Adrenal gland (tissue), 12 donors: ENCODE measurements around the gene KRT80. TPM values are rescaled to one million over a fixed set of nuclear protein-coding genes. Genes with fewer than 3 reads are reported as not detected.

Source experiments
- DNase-seq, 7 donors: peaks; one replicate each; pipeline ENCODE4 v3.0.0-alpha.2; 2019 to 2020
- H3K27ac ChIP-seq, 5 donors: fragments of 200-600 bp; sonication (generic) in 4 of 5; 1 replicate in 3 of 5; 2 replicates in 2 of 5; pipeline versions ENCODE4 v1.5.1 to v1.8.0; 2016 to 2020; ENCODE audit warnings: mild to moderate bottlenecking in 1 of 5
- H3K27me3 ChIP-seq: fragments of 200-600 bp; 2 replicates; pipeline ENCODE4 v1.8.0; 2021
- H3K36me3 ChIP-seq, 2 donors: fragments of 200-600 bp; replicated peaks in 1 of 2; 1 replicate in 1 of 2; 2 replicates in 1 of 2; pipeline versions ENCODE4 v1.5.1 to v1.8.0; 2018 to 2022
- H3K4me1 ChIP-seq, 2 donors: fragments of 200-600 bp; replicated peaks in 1 of 2; 1 replicate in 1 of 2; 2 replicates in 1 of 2; pipeline versions ENCODE4 v1.5.1 to v1.8.0; 2018 to 2021
- H3K4me3 ChIP-seq, 4 donors: fragments of 200-600 bp; sonication (generic) in 3 of 4; one replicate each; pipeline ENCODE4 v1.5.1; 2016 to 2018
- H3K9me3 ChIP-seq, 3 donors: fragments of 200-600 bp; sonication (generic) in 1 of 3; replicated peaks in 1 of 3; 1 replicate in 2 of 3; 2 replicates in 1 of 3; pipeline versions ENCODE4 v1.5.1 to v1.8.0; 2016 to 2021
- CTCF ChIP-seq, 6 experiments: fragments of 450-650 bp in 4 of 6; fragments of 200-600 bp in 2 of 6; sonication (generic) in 1 of 6; IDR thresholded peaks; 1 replicate in 5 of 6; 2 replicates in 1 of 6; pipeline versions ENCODE4 v1.5.1 to v1.8.0; 2016 to 2021; ENCODE audit warnings: antibody characterized with exemption in 6 of 6, mild to moderate bottlenecking in 2 of 6, moderate library complexity in 1 of 6
- POLR2A ChIP-seq, 2 donors: fragments of 450-650 bp; IDR thresholded peaks; one replicate each; pipeline ENCODE4 v1.6.1; 2017; ENCODE audit warnings: antibody characterized with exemption in 2 of 2, mild to moderate bottlenecking in 2 of 2, moderate library complexity in 1 of 2
- WGBS, 4 donors: extraction: QIAGEN DNeasy Blood & Tissue Kit in 2 of 4; methylation state at CpG; one replicate each; pipeline versions ENCODE4 v1.1.5 to v1.1.7; 2013 to 2017; 5-methylcytosine and 5-hydroxymethylcytosine counted together
- intact Hi-C, 2 donors: fragments of 100-400 bp; cut with DNase I; formaldehyde crosslinking; loops; one replicate each; pipeline versions ENCODE4 v1.14.1 to v1.15.0; 2022 to 2023
- polyA plus RNA-seq, 3 donors: library from polyadenylated mRNA; stranded (reverse); fragments of 200-250 nt in 2 of 3; fragments of 350-450 nt in 1 of 3; fragmentation: Illumina TruSeq in 1 of 3; extraction: RNeasy Lipid Tissue Mini Kit (QIAGEN cat#74804) in 1 of 3; gene quantifications; one replicate each; pipeline ENCODE4 v1.2.3, GENCODE V29; 2013 to 2014
- total RNA-seq, 9 donors: library from RNA; depleted of rRNA in 4 of 9; stranded (reverse); fragments of >200 nt in 4 of 9; fragments of 120-200 nt in 1 of 9; fragmentation: NEBNext Ultra II Directional in 1 of 9; extraction: Animal tissue kit (Norgen Biotek cat#: 25700) in 1 of 9; gene quantifications; one replicate each; pipeline versions ENCODE4 v1.1.0 to v1.2.4, GENCODE V29; 2013 to 2023
- donor health status: healthy with polysubstance abuse.
- donor health status: Bipolar disorder and iron deficiency.
- donor health status: DM: yes; HTN: yes; CAD: no.
- donor health status: DM: no; HTN: no; CAD: no.
- donor health status: DM: no; HTN: no; CAD: no.
- donor health status: DM: yes; HTN: yes; CAD: no.

KRT80 gene
- total and polyA plus RNA-seq, 12 donors: 0.95 to 14.6 (median 3.8) TPM

GRCh38 chr12:52181746-52182145, 10.1 kb downstream of the KRT80 start:
- Histone ChIP-seq H3K36me3 (no peaks in the 10 kb centered on the region), H3K4me1 (peaks cover 24 to 34% of the 10 kb centered on the region in 2 donors), H3K27ac (no peak overlapping the region), H3K9me3 (no peaks in the 10 kb centered on the region), H3K27me3 (no peaks in the 10 kb centered on the region), H3K4me3 (no peak overlapping the region)
- TF ChIP-seq POLR2A (IDR thresholded peaks at IDR 0.05): no peak
- TF ChIP-seq CTCF (IDR thresholded peaks at IDR 0.05): no peak
- intact Hi-C loops: no loop called here
- no peak for DNase-seq
- WGBS, 4 donors: 79 to 88% (median 81%) methylated on average over 5 to 9 of the region's 9 CpGs

GRCh38 chr12:52180971-52181628, 10.7 kb downstream of the KRT80 start:
- no peak for DNase-seq
- Histone ChIP-seq H3K27ac (no peak overlapping the region), H3K36me3 (no peaks in the 10 kb centered on the region), H3K4me3 (no peak overlapping the region), H3K4me1 (peaks cover 18 to 29% of the 10 kb centered on the region in 2 donors), H3K27me3 (no peaks in the 10 kb centered on the region), H3K9me3 (no peaks in the 10 kb centered on the region)
- intact Hi-C loops: no loop called here
- WGBS, 4 donors: 65 to 86% (median 81%) methylated on average over 6 of the region's 6 CpGs
- no peak for TF ChIP-seq CTCF (IDR thresholded peaks at IDR 0.05)
- no peak for TF ChIP-seq POLR2A (IDR thresholded peaks at IDR 0.05)

GRCh38 chr12:52179396-52179973, 12.3 kb downstream of the KRT80 start:
- WGBS, 4 donors: 68 to 100% (median 74%) methylated on average over 1 to 6 of the region's 6 CpGs
- peaks cover 21 to 38% of the 10 kb centered on the region in 2 donors for H3K4me1 ChIP-seq
- no peaks in the 10 kb centered on the region for H3K27me3 ChIP-seq
- H3K27ac ChIP-seq: peak overlapping the region in 3 of 5 donors; percentile 39 to 77 (median 63)
- DNase-seq: peak in 1 of 7 donors; percentile 46
- H3K4me3 ChIP-seq: no peak overlapping the region
- H3K36me3 ChIP-seq: no peaks in the 10 kb centered on the region
- intact Hi-C loops: no loop called here
- H3K9me3 ChIP-seq: no peaks in the 10 kb centered on the region
- TF ChIP-seq POLR2A (IDR thresholded peaks at IDR 0.05) (no peak), CTCF (IDR thresholded peaks at IDR 0.05) (no peak)

- Histone ChIP-seq H3K4me3 (no peak overlapping the region), H3K36me3 (no peaks in the 10 kb centered on the region), H3K9me3 (no peaks in the 10 kb centered on the region), H3K27ac (peak overlapping the region in 3 of 5 donors; percentile 39 to 77 (median 63)), H3K4me1 (peaks cover 21 to 38% of the 10 kb centered on the region in 2 donors), H3K27me3 (no peaks in the 10 kb centered on the region)
- DNase-seq: peak in 2 of 7 donors; percentile 49 to 64
- WGBS, 4 donors: 56 to 67% (median 60%) methylated on average over 2 of the region's 2 CpGs
- intact Hi-C loops: no loop called here
- no peak for TF ChIP-seq POLR2A (IDR thresholded peaks at IDR 0.05)
- no peak for TF ChIP-seq CTCF (IDR thresholded peaks at IDR 0.05)
Observed at GRCh38 chr12:52178984-52179383, 12.8 kb downstream of the KRT80 start.
